Measurements from ENCODE around the gene PARL.

GRCh38 chr3:183880121-183880520 lies 4.6 kb downstream of the PARL start:
- TF ChIP-seq MED1 (CRISPR knock-in tag; IDR thresholded peaks at IDR 0.05) (no peak), MAFF (IDR thresholded peaks at IDR 0.05; ENCODE audit: low read depth, low read length) (no peak)

All from HepG2 (cell line).